HG02852 (cell line): ENCODE data around the gene HMGB3.
"Not testable (repeated sequence)": the region's sequence is repeated elsewhere in the genome, so short reads cannot be mapped to it uniquely, and the experiment has no call there.

Source experiments
- ATAC-seq: cut with Tn5 transposase; IDR thresholded peaks from one replicate; pipeline ENCODE4 v1.9.1; 2021; ENCODE audit warnings: mild to moderate bottlenecking, moderate library complexity; ENCODE audit not compliant: unreplicated experiment

HMGB3 gene

GRCh38 chrX:150982788-150983520 lies at the start of gene HMGB3:
TSS of gene HMGB3 (plus strand) at chrX:150983335. CDS start at chrX:150985600, 2,265 bp downstream.
- peak; percentile 95 for ATAC-seq

DNA sequence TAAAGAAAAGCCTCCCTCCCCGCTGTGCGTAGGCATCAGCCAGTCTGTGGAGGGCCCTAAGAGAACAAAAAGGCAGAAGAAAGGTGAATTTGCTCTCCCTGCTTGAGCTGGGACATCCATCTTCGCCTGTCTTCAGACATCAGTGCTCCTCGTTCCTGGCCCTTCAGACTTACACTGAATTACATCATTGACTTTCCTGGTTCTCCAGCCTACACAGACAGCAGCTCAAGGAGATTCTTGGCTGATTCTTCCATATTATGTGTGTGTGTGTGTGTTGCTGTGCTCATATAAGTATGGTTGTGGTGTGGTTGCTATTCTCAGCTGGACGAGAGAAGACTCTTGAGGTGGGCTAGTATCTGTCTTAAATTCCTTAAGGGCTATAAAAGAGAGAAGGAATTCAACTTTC lies 49.2 kb upstream of the HMGB3 start:
- no peak for ATAC-seq

GRCh38 chrX:150934453-150934852 lies 48.7 kb upstream of the HMGB3 start:
- ATAC-seq, result no peak

DNA sequence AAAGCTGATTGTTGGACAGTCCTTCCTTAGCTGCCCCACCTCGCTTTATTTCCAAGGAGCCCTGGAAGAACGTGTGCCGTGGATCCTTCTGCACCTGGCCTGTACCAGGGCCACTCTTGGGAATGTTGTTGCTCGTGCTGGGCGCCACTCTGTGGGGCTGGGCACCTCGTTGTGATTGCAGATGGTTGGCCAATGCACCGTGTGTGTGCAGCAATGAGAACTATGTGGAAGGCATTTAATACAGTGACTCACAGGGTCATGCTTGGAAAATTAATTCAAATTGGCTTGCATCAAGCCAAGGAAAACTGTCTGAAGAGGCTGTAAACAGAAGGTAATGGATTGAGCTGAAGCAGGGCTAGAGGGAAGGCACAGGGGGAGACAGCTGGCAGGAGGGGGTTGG lies 47.7 kb upstream of the HMGB3 start:
- no peak for ATAC-seq

GRCh38 chrX:150936556-150936955 lies 46.6 kb upstream of the HMGB3 start:
- no peak for ATAC-seq

DNA sequence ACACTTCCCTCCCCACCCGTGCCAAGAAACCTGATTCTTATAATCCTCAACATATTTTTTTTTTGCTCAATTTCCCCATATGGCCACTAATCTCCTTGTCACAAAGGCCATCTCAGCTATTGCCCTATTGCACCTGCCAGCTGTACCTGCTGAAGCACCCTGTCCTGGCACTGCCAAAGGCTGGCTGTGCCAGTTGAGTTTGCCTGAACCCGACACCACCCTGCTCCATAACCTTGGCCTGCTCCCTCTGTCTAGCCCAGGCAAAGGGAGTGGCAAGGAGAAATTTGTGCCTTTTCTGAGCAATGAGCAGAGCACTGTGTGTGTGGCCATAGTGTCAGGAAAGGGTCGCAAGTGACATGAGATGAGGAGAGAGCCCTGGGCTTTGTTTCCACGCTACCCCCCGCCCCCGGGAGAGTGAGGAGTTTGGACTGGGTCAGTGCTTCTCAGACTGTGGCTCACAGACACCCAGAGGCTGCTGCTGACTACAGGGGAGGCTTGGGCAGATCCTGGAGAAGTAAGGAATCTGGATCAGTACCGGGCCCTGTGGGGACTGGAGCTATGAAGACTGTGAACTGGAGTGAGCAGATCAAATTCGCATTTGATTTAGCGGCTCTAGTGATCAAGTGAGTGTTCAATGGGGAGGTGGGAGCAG lies 42.2 kb upstream of the HMGB3 start:
- ATAC-seq, result no peak

DNA sequence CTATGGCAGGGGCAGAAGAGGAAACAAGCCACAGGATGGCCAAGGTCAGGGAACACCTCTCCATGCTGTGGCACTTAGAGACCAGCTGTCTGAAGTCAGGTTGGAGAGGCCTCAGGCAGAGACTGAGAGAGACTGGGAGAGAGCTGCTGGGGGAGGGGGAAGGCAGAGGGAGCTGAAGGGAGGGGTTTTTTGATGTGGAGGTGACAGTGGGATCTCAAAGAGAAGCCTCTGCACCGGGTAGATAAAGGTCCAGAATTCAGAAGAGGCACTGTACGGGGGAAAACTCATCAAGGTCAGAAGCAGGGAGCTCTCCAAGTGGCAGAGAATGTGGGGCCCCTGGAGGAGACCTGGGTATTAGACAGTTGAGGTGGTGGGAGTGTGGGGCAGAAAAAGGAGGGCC lies 41.6 kb upstream of the HMGB3 start:
- no peak for ATAC-seq

GRCh38 chrX:150942942-150943594 lies 40.1 kb upstream of the HMGB3 start:
- ATAC-seq, result no peak

DNA sequence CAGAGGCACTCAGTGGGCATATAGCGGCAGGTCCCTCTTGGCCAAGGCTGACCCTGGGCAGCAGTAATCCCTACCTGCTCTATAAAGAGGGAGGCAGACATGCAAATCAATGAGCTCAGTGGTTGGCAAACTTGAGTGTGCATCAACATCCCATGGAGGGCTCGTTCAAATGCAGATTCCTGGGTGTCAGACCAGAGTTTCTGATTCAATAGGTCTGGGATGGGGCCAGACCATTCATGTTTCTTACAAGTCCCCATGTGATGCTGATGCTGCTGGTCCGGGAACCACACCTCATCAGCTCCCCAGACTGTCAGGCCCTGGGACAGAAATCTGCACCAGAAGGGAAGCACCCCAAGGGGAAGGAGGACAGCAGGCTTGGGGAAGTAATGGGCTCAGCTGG lies 38.9 kb upstream of the HMGB3 start:
- no peak for ATAC-seq

- no peak for ATAC-seq
Observed at GRCh38 chrX:150954951-150955350, 28.2 kb upstream of the HMGB3 start.

GRCh38 chrX:150955590-150955989 lies 27.5 kb upstream of the HMGB3 start:
- no peak for ATAC-seq

DNA sequence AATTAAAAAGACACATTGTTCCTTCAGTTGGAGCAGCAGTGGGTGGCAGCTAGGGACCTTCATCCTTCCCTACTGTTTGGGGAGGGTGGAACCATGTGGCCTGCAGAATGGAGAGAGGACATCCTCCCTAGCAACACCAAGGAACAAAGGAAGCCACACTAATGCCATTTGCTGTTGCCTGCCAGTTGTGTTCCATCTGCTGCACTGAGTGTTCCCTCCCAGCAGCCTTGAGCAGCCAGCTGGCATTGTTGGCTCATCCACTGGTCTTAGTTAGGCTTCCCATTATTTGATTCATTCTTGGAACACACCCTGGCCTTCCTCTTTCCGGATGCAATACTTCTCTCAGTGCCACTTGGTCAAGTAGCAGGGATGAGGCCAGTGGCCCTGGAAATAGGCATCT lies 25.0 kb upstream of the HMGB3 start:
- no peak for ATAC-seq

DNA sequence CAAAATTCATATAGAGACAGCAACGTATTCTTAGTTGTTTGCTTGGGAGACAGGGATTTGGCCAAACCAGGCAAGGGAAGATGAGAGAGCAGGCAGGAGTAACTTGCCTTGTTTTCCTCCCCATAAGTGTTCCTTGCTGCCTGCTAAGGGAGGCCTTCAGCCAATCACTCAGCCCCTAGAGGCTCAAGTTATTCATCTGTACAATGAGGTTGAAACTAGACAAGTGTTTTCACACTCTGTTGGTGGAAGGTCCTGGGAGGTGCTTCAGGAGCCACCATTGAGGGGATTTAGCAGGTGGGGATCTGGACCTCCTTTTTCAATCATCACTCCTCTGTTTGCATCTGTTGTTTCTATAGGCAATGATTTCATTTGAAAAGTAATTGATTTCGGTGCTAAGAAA lies 23.6 kb upstream of the HMGB3 start:
- no peak for ATAC-seq

DNA sequence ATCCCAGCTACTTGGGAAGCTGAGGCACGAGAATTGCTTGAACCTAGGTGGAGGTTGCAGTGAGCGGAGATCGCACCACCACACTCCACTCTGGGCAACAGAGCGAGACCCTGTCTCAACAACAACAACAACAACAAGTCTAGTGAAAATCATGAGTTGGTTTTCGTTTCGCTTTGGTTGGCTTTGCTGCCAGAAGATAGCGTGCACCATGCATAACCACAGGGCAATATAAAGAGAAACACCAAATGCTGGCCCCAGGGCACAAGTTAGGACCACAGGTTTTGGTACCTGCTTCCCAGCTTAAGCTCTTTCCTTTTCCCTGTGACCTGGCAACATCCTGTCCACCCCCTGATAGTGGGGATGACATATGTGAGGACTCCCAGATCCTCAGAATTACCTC lies 21.5 kb upstream of the HMGB3 start:
- ATAC-seq, result no peak

DNA sequence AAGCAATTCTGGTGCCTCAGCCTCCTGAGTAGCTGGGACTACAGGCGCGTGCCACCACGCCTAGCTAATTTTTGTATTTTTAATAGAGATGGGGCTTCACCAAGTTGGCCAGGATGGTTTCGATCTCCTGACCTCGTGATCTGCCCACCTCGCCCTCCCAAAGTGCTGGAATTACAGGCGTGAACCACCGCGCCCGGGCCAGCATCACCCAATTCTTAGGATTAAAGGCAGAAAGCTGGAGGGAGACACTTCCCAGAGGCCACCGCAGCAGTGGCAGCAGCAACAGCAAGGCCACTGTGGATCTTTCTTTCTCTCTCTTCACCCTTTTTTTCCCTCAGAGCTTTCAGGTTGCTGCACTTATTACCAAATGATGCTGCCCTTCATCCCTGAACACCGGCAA lies 18.7 kb upstream of the HMGB3 start:
- not testable (repeated sequence) for ATAC-seq

DNA sequence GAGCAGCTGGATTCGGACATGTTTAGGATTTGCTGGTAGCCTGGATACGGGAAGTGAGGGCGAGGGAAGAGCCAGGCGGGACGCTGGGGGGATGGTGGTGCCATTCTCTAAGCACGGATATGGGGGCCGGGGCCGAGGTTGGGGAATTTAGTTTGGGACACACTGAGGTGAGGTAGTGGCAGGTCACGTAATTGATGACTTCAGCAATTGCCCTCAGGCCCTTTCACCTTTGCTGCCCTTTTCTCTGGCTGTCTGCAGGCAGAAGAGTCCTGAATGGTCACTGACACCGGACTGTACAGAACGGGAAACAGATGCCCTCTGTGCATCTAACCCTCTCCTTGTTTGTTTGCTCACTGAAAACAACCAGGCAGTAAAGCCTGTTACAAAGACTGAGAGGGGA lies 16.9 kb upstream of the HMGB3 start:
- no peak for ATAC-seq

DNA sequence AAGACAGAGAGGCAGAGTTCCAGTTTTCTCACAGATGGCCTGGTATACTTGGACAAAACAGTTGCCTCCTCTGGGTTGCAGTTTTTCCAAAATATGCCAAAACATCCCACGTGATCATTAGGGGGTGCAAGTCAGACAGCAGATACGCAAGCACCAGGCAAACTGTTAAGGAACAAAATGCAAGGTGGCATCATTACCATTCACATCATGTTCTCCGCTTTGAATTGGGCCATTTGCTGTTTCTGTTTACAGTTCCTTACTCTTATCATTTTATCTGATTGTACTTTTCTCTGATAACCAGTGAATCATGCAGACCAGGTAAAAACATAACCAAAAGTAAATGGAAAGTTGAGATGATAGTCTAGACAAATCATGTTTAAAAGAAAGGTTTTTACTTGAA lies 16.4 kb upstream of the HMGB3 start:
- ATAC-seq, result no peak

- ATAC-seq, result no peak
Observed at GRCh38 chrX:150967786-150968185, 15.3 kb upstream of the HMGB3 start.

- ATAC-seq, result no peak
Observed at GRCh38 chrX:150968862-150969720, 14.0 kb upstream of the HMGB3 start.

GRCh38 chrX:150972450-150972849 lies 10.7 kb upstream of the HMGB3 start:
- ATAC-seq, result no peak

DNA sequence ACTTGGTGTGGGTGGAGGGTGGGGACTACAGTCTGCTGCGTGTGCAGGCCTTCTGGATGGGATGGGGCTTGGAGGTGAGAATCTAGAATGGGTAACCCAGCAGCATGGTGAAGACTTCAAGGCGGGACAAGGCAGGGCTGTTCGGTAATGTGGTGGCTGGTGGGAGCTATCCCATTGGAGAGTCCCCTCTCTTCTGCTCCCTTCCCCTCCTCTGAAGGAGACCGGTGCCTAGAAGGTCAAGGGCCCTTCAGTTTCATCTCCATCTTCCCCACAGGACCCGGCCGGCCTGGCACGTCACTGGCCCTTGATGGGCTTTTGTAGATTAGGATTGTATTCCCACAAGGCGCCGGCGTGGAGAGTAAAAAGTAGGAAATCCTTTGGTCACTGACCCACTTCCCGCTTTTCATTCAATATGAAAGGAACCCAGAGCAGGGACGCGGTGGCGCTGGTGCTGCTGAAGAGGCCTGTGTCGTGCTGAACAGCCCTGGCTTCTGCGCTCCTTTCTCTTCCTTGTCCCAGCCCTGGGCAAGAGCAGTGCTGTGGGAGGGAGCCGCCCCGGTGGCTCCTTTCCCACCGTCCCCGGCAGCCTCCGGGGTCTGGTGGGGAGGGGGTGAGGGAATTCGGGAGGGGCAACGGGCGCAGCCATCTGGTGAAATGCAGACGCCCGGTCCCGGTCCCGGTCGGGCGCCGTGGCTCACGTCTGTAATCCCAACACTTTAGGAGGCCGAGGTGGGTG lies 7.3 kb upstream of the HMGB3 start:
- no peak for ATAC-seq
